Adrenal gland (tissue), 12 donors: Measurements from ENCODE around the gene TCF12. TPM values are rescaled to one million over a fixed set of nuclear protein-coding genes. Genes with fewer than 3 reads are reported as not detected.
A peak's percentile ranks its signal among the peaks of the same experiment; 100 is the strongest.

ENCODE experiments used
- DNase-seq, 7 donors: peaks; one replicate each; pipeline ENCODE4 v3.0.0-alpha.2; 2019 to 2020
- H3K27ac ChIP-seq, 5 donors: fragments of 200-600 bp; sonication (generic) in 4 of 5; 1 replicate in 3 of 5; 2 replicates in 2 of 5; pipeline versions ENCODE4 v1.5.1 to v1.8.0; 2016 to 2020; ENCODE audit warnings: mild to moderate bottlenecking in 1 of 5
- H3K27me3 ChIP-seq: fragments of 200-600 bp; 2 replicates; pipeline ENCODE4 v1.8.0; 2021
- H3K36me3 ChIP-seq, 2 donors: fragments of 200-600 bp; replicated peaks in 1 of 2; 1 replicate in 1 of 2; 2 replicates in 1 of 2; pipeline versions ENCODE4 v1.5.1 to v1.8.0; 2018 to 2022
- H3K4me1 ChIP-seq, 2 donors: fragments of 200-600 bp; replicated peaks in 1 of 2; 1 replicate in 1 of 2; 2 replicates in 1 of 2; pipeline versions ENCODE4 v1.5.1 to v1.8.0; 2018 to 2021
- H3K4me3 ChIP-seq, 4 donors: fragments of 200-600 bp; sonication (generic) in 3 of 4; one replicate each; pipeline ENCODE4 v1.5.1; 2016 to 2018
- H3K9me3 ChIP-seq, 3 donors: fragments of 200-600 bp; sonication (generic) in 1 of 3; replicated peaks in 1 of 3; 1 replicate in 2 of 3; 2 replicates in 1 of 3; pipeline versions ENCODE4 v1.5.1 to v1.8.0; 2016 to 2021
- POLR2A ChIP-seq, 2 donors: fragments of 450-650 bp; IDR thresholded peaks; one replicate each; pipeline ENCODE4 v1.6.1; 2017; ENCODE audit warnings: antibody characterized with exemption in 2 of 2, mild to moderate bottlenecking in 2 of 2, moderate library complexity in 1 of 2
- WGBS, 4 donors: extraction: QIAGEN DNeasy Blood & Tissue Kit in 2 of 4; methylation state at CpG; one replicate each; pipeline versions ENCODE4 v1.1.5 to v1.1.7; 2013 to 2017; 5-methylcytosine and 5-hydroxymethylcytosine counted together
- intact Hi-C, 2 donors: fragments of 100-400 bp; cut with DNase I; formaldehyde crosslinking; loops; one replicate each; pipeline versions ENCODE4 v1.14.1 to v1.15.0; 2022 to 2023
- polyA plus RNA-seq, 3 donors: library from polyadenylated mRNA; stranded (reverse); fragments of 200-250 nt in 2 of 3; fragments of 350-450 nt in 1 of 3; fragmentation: Illumina TruSeq in 1 of 3; extraction: RNeasy Lipid Tissue Mini Kit (QIAGEN cat#74804) in 1 of 3; gene quantifications; one replicate each; pipeline ENCODE4 v1.2.3, GENCODE V29; 2013 to 2014
- total RNA-seq, 9 donors: library from RNA; depleted of rRNA in 4 of 9; stranded (reverse); fragments of >200 nt in 4 of 9; fragments of 120-200 nt in 1 of 9; fragmentation: NEBNext Ultra II Directional in 1 of 9; extraction: Animal tissue kit (Norgen Biotek cat#: 25700) in 1 of 9; gene quantifications; one replicate each; pipeline versions ENCODE4 v1.1.0 to v1.2.4, GENCODE V29; 2013 to 2023
- TF ChIP-seq, protein P1 (sequence below), 6 experiments: fragments of 450-650 bp in 4 of 6; fragments of 200-600 bp in 2 of 6; sonication (generic) in 1 of 6; IDR thresholded peaks; 1 replicate in 5 of 6; 2 replicates in 1 of 6; pipeline versions ENCODE4 v1.5.1 to v1.8.0; 2016 to 2021; ENCODE audit warnings: antibody characterized with exemption in 6 of 6, mild to moderate bottlenecking in 2 of 6, moderate library complexity in 1 of 6
- donor health status: healthy with polysubstance abuse.
- donor health status: Bipolar disorder and iron deficiency.
- donor health status: DM: yes; HTN: yes; CAD: no.
- donor health status: DM: no; HTN: no; CAD: no.
- donor health status: DM: no; HTN: no; CAD: no.
- donor health status: DM: yes; HTN: yes; CAD: no.

TCF12 gene
- total and polyA plus RNA-seq, 12 donors, result 7.6 to 121 (median 75.6) TPM

DNA sequence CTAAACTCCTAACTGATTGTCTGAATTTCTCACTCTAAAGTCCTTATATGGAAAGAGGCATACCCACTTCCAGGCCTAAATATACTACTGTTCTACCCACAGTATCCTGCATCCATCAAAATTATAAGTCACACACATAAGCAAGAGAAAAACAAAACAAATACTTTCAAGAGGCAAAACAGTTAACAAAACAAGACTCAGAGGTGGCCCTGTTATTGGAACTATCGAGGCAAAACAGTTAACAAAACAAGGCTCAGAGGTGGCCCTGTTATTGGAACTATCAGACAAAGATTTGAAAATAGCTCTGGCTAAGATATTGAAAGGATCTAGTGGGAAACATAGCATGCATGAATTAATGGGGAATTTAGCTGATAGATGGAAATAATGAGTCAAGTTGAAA, 233.7 kb downstream of the TCF12 start:
- TF ChIP-seq POLR2A (IDR thresholded peaks at IDR 0.05), result no peak
- TF ChIP-seq, protein P1, sequence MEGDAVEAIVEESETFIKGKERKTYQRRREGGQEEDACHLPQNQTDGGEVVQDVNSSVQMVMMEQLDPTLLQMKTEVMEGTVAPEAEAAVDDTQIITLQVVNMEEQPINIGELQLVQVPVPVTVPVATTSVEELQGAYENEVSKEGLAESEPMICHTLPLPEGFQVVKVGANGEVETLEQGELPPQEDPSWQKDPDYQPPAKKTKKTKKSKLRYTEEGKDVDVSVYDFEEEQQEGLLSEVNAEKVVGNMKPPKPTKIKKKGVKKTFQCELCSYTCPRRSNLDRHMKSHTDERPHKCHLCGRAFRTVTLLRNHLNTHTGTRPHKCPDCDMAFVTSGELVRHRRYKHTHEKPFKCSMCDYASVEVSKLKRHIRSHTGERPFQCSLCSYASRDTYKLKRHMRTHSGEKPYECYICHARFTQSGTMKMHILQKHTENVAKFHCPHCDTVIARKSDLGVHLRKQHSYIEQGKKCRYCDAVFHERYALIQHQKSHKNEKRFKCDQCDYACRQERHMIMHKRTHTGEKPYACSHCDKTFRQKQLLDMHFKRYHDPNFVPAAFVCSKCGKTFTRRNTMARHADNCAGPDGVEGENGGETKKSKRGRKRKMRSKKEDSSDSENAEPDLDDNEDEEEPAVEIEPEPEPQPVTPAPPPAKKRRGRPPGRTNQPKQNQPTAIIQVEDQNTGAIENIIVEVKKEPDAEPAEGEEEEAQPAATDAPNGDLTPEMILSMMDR (IDR thresholded peaks at IDR 0.05), result no peak
- Histone ChIP-seq H3K4me1 (peaks cover 8 to 27% of the 10 kb centered on the region in 2 donors), H3K9me3 (peaks cover 0 to 4% (median 0%) of the 10 kb centered on the region in 3 donors), H3K36me3 (no peaks in the 10 kb centered on the region), H3K27ac (no peak overlapping the region), H3K4me3 (no peak overlapping the region), H3K27me3 (no peaks in the 10 kb centered on the region)
- intact Hi-C loops, result loop anchor here in 1 of 2 donors (10.0 kb wide), 1 partner anchor 657 kb away; no protein-coding TSS in a partner anchor
- no peak for DNase-seq
- WGBS, 4 donors, result 87 to 100% (median 96%) methylated on average over 1 of the region's 1 CpG

DNA sequence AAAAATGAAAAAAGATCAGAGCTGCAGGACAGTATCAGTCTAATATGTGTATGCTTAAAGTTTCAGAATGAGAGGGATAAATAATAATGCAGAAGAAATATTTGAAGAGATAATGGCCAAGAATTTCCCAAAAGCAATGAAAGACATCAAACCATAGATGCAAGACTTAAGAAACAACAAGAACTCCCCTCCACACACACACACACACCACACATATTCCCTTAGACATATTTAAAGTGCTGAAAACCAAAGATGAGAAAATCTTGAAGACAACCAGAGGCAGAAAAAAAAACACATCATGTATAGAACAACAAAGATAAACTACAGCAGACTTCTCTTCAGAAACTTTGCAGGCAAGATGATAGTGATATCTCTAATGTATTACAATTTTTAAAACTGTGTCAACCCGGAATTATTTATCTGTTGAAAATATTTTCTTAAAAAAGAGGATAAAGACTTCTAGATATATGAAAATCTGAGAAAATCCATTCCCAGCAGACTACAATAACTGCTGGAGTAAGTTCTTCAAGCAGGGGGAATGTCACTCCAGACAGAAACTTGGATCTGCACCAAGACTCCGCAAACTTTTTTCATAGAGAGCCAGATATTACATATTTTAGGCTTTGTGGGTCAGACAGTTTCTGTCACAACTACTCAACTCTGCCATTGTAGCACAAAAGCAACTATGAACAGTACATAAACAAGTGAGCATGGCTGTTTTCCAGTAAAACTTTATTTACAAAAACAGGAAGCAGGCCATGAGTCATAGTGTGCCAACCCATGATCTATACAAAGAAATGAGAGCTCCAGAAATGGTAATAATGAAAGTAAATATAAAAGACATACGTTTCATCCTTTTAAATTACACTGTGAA, 234.5 kb downstream of the TCF12 start:
- Histone ChIP-seq H3K36me3 (no peaks in the 10 kb centered on the region), H3K27me3 (no peaks in the 10 kb centered on the region), H3K4me3 (no peak overlapping the region), H3K27ac (peak overlapping the region in 1 of 5 donors; percentile 2), H3K9me3 (peaks cover 0 to 4% (median 0%) of the 10 kb centered on the region in 3 donors), H3K4me1 (peaks cover 8 to 19% of the 10 kb centered on the region in 2 donors)
- TF ChIP-seq, protein P1 (IDR thresholded peaks at IDR 0.05), result no peak
- no peak for TF ChIP-seq POLR2A (IDR thresholded peaks at IDR 0.05)
- 50 to 66% (median 63%) methylated on average over 3 of the region's 3 CpGs for WGBS, 4 donors
- intact Hi-C loops, result loop anchor here in 1 of 2 donors (10.0 kb wide), 1 partner anchor 658 kb away; no protein-coding TSS in a partner anchor
- DNase-seq, result peak in 4 of 7 donors; percentile 8 to 61 (median 32)

DNA sequence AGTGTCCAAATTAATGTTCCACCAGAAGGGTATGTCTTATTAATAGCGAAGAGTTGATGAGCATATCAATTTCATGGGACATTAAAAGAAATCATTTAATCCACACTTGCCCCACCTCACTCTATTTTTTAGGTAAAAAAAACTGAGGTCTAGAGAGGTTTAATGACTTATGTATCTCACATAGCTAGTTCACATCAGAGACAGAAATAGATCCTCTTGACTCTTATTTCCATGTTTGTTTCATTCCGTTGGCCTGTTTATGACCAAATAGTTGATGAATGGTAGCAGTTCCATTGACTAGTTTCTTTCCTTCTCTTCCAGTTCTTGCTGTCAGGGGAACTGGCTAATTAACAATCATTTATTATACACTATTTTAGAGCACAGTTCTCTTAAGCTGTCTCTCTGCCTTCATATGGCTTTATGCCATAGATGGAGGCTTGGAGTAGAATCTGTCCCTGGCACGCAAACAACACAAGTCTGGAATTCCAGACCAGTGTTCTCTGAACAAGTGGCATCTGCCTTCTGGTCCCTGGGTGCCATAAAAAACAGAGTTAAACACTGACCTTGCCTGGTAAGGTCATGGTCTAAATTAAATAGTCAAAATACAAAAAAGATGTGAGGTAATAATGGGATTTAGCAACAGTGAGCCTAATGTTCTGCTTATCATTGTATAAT, 237.9 kb downstream of the TCF12 start:
- TF ChIP-seq, protein P1 (IDR thresholded peaks at IDR 0.05), result no peak
- TF ChIP-seq POLR2A (IDR thresholded peaks at IDR 0.05), result no peak
- Histone ChIP-seq H3K27ac (no peak overlapping the region), H3K27me3 (no peaks in the 10 kb centered on the region), H3K4me3 (no peak overlapping the region), H3K4me1 (peaks cover 0 to 11% of the 10 kb centered on the region in 2 donors), H3K9me3 (peaks cover 0 to 4% (median 0%) of the 10 kb centered on the region in 3 donors), H3K36me3 (no peaks in the 10 kb centered on the region)
- intact Hi-C loops, result loop anchor here in 1 of 2 donors (10.0 kb wide), 1 partner anchor 662 kb away; no protein-coding TSS in a partner anchor
- 53 to 66% (median 58%) methylated on average over 3 of the region's 3 CpGs for WGBS, 4 donors
- peak in 3 of 7 donors; percentile 27 to 60 (median 35) for DNase-seq

DNA sequence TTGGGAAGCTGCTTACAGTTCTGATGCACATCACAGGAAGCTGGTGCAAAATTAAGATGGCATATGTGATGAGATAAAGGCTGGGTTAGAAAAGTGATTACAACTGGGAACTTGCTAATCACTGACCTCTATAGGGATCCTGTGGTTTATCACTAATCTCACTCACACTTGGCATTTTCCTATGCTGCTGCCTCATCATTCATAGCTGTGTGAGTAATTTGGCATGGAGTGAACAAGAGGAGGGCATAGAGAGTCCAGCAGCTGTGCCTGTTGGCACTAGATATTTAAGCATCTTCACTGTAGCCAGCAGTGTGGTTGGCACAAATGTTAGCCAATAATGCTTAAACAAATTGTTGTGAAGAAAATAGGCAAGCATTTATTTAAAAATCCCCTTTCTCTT, 240.1 kb downstream of the TCF12 start:
- Histone ChIP-seq H3K36me3 (no peaks in the 10 kb centered on the region), H3K4me3 (no peak overlapping the region), H3K27me3 (no peaks in the 10 kb centered on the region), H3K9me3 (no peaks in the 10 kb centered on the region), H3K4me1 (peaks cover 0 to 11% of the 10 kb centered on the region in 2 donors), H3K27ac (no peak overlapping the region)
- no peak for TF ChIP-seq POLR2A (IDR thresholded peaks at IDR 0.05)
- TF ChIP-seq, protein P1 (IDR thresholded peaks at IDR 0.05), result no peak
- intact Hi-C loops, result loop anchor here in 1 of 2 donors (10.0 kb wide), 1 partner anchor 664 kb away; no protein-coding TSS in a partner anchor
- peak in 3 of 7 donors; percentile 25 to 49 (median 41) for DNase-seq
